HEK293T (cell line): ENCODE measurements around the gene CNTN2.

Experiments used
- CTCF ChIA-PET: fragments of 350-600 bp; formaldehyde crosslinking; extraction: SDS; loops from one replicate; lab custom pipeline; 2021; ENCODE audit warnings: antibody characterized with exemption, inconsistent platforms; lab: Yijun Ruan, JAX
- POLR2A ChIA-PET: fragments of 350-600 bp; formaldehyde crosslinking; extraction: SDS; loops from one replicate; lab custom pipeline; 2020; ENCODE audit warnings: antibody characterized with exemption, inconsistent platforms; lab: Yijun Ruan, JAX
- DNase-seq: peaks from one replicate; pipeline ENCODE4 v3.0.0; 2012; ENCODE audit warnings: mixed read lengths; ENCODE audit errors: extremely low spot score
- ARNT ChIP-seq: fragments of 450-650 bp; IDR thresholded peaks from 2 replicates; pipeline ENCODE4 v1.6.1; 2017; ENCODE audit warnings: mild to moderate bottlenecking
- BHLHE40 ChIP-seq: fragments of 450-650 bp; IDR thresholded peaks from 2 replicates; pipeline ENCODE4 v1.6.1; 2016; ENCODE audit warnings: mild to moderate bottlenecking, moderate library complexity, borderline replicate concordance
- CTBP1 ChIP-seq: fragments of 450-650 bp; IDR thresholded peaks from 2 replicates; pipeline ENCODE4 v1.6.1; 2016; ENCODE audit warnings: borderline replicate concordance
- ELF4 ChIP-seq: fragments of 450-650 bp; IDR thresholded peaks from 2 replicates; pipeline ENCODE4 v1.6.1; 2017; ENCODE audit warnings: antibody characterized with exemption
- FOXA1 ChIP-seq: fragments of 450-650 bp; IDR thresholded peaks from 2 replicates; pipeline ENCODE4 v1.6.1; 2016; ENCODE audit warnings: mild to moderate bottlenecking
- FOXK2 ChIP-seq: fragments of 450-650 bp; IDR thresholded peaks from 2 replicates; pipeline ENCODE4 v1.6.1; 2016; ENCODE audit warnings: mild to moderate bottlenecking
- FOXM1 ChIP-seq: fragments of 450-650 bp; IDR thresholded peaks from 2 replicates; pipeline ENCODE4 v1.6.1; 2017; ENCODE audit warnings: mild to moderate bottlenecking, borderline replicate concordance
- HDGF ChIP-seq: fragments of 450-650 bp; IDR thresholded peaks from 2 replicates; pipeline ENCODE4 v1.6.1; 2017; ENCODE audit warnings: antibody characterized with exemption, borderline replicate concordance
- L3MBTL2 ChIP-seq: fragments of 450-650 bp; conservative IDR thresholded peaks from 2 replicates; pipeline ENCODE4 v1.6.1; 2016; ENCODE audit warnings: mild to moderate bottlenecking
- LEF1 ChIP-seq: fragments of 450-650 bp; IDR thresholded peaks from 2 replicates; pipeline ENCODE4 v1.6.1; 2017; ENCODE audit warnings: mild to moderate bottlenecking, borderline replicate concordance
- NFRKB ChIP-seq: fragments of 450-650 bp; IDR thresholded peaks from 2 replicates; pipeline ENCODE4 v1.6.1; 2016; ENCODE audit warnings: mild to moderate bottlenecking, moderate library complexity
- PKNOX1 ChIP-seq: fragments of 450-650 bp; IDR thresholded peaks from 2 replicates; pipeline ENCODE4 v1.6.1; 2016
- SP1 ChIP-seq: fragments of 450-650 bp; IDR thresholded peaks from 2 replicates; pipeline ENCODE4 v1.6.1; 2017
- SUZ12 ChIP-seq: fragments of 450-650 bp; IDR thresholded peaks from 2 replicates; pipeline ENCODE4 v1.6.1; 2016; ENCODE audit warnings: mild to moderate bottlenecking
- TARDBP ChIP-seq: fragments of 450-650 bp; IDR thresholded peaks from 2 replicates; pipeline ENCODE4 v1.6.1; 2016
- ZNF384 ChIP-seq: fragments of 450-650 bp; IDR thresholded peaks from 2 replicates; pipeline ENCODE4 v1.6.1; 2016

CNTN2 gene

DNA sequence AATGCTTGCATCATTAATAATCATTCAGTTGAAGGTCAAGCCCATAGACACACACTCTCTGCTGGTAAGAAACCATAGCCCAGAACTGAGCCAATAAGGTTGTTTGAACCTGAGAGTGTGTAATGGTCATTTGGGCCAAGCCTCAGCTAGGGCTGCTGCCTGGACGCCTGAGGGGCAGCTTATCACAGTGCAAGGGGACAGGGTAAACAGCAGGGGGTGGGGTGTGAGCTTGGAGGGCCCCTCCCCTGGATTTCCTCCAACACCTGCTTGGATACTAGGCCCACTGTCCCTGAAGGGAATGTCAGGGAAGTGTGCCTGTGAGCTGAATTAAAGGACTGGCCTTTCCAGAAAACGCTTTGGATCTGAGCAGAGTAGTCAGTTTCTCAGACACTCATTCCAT, 24.6 kb upstream of the CNTN2 start:
- TF ChIP-seq FOXK2 (no peak), CTBP1 (no peak)
- ChIA-PET POLR2A (no interaction called here), CTCF (interaction anchor here (0.6 kb wide), 1 partner anchor 48 kb away, joined by 3 read pairs; no protein-coding TSS in a partner anchor)
- no peak for DNase-seq

DNA sequence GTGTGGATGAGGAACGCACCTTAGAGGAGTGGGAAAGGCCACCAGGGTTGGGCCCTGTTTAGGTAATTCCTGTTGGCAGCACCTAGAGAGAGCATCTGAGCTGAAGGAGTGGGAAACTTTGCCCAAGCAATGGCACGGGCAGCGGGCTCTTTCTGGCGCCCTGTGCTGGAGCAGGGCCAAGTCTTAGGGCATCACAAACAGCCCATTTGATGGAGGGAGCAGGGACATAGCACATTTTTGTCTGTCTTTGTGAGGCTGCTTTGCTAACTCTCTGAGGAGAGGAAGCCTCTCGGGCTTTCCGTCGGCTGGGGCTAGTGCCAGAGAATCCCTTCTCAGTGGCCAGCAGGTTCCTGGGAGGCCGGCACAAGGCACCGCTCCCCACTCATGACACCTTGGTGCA, 22.5 kb upstream of the CNTN2 start:
- ChIA-PET CTCF (no interaction called here), POLR2A (interaction anchor here (1.0 kb wide), 1 partner anchor 9 kb away, joined by 3 read pairs; no protein-coding TSS in a partner anchor)
- TF ChIP-seq ELF4, result no peak
- TF ChIP-seq FOXA1, result no peak
- TF ChIP-seq PKNOX1, result no peak
- no peak for TF ChIP-seq L3MBTL2
- no peak for TF ChIP-seq TARDBP
- no peak for TF ChIP-seq FOXK2
- TF ChIP-seq SP1, result no peak
- no peak for DNase-seq

DNA sequence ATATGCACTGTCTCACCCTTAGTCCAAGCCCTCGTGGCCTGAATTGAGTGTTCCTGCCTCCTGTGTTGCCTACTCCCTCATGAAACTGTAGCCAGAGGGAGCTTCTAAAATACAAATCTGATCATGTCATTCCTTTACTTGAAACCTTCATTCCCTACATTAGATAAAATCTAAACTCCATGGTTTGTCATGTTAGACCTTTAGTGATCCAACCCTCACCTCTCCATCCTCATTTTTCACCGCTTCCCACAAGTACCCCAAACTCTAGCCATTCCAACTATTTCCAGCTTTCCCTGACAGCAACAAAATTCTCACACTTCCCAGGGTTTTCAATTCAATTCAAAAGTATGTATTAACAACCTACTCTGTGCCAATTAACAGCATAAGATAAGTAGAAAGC, 18.3 kb upstream of the CNTN2 start:
- ChIA-PET POLR2A (no interaction called here), CTCF (no interaction called here)
- no peak for DNase-seq
- no peak for TF ChIP-seq SP1
- TF ChIP-seq LEF1, result no peak
- TF ChIP-seq NFRKB, result no peak
- TF ChIP-seq L3MBTL2, result no peak
- no peak for TF ChIP-seq TARDBP
- TF ChIP-seq HDGF, result no peak
- no peak for TF ChIP-seq ARNT
- no peak for TF ChIP-seq CTBP1
- no peak for TF ChIP-seq FOXM1
- TF ChIP-seq BHLHE40, result no peak
- no peak for TF ChIP-seq ELF4
- TF ChIP-seq FOXK2, result no peak
- no peak for TF ChIP-seq FOXA1
- TF ChIP-seq PKNOX1, result no peak
- TF ChIP-seq ZNF384, result no peak

- CTCF ChIA-PET, result no interaction called here
- POLR2A ChIA-PET, result no interaction called here
- TF ChIP-seq CTBP1, result no peak
- TF ChIP-seq ARNT, result no peak
- TF ChIP-seq L3MBTL2, result no peak
- no peak for TF ChIP-seq SUZ12
- no peak for DNase-seq
Measured at GRCh38 chr1:205025239-205025638, 17.8 kb upstream of the CNTN2 start.

DNA sequence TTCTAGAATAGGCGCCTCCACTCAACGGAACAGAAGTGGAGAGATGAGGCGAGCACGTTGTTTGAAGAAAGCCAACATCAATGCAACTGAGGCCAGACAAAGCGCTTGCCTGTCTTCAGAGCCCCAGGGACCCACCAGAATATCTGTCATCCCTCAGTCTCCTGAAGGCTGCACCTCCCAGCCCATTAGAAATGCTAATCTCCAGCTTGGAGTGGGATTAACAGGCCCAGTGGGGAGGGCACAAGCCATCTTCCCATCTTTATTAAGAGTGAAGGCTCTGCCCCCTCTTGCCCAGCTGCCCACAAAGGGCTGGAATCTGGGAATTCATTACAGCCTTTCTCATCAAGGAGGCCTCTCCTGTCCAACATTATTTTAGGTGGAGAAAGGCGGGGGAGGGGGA, 16.8 kb upstream of the CNTN2 start:
- ChIA-PET POLR2A (no interaction called here), CTCF (no interaction called here)
- no peak for DNase-seq
- TF ChIP-seq SUZ12, result no peak
- no peak for TF ChIP-seq FOXK2
- TF ChIP-seq TARDBP, result no peak
- TF ChIP-seq FOXA1, result no peak
- TF ChIP-seq HDGF, result no peak
- no peak for TF ChIP-seq L3MBTL2
- TF ChIP-seq PKNOX1, result no peak
- no peak for TF ChIP-seq ARNT
- TF ChIP-seq FOXM1, result no peak
- TF ChIP-seq NFRKB, result no peak
- TF ChIP-seq SP1, result no peak
- no peak for TF ChIP-seq CTBP1
- TF ChIP-seq ELF4, result no peak

- TF ChIP-seq FOXK2 (no peak), ELF4 (no peak), CTBP1 (no peak), PKNOX1 (no peak), BHLHE40 (no peak), TARDBP (no peak), HDGF (no peak), SUZ12 (no peak), L3MBTL2 (no peak), ZNF384 (no peak), FOXM1 (no peak), FOXA1 (no peak), NFRKB (no peak), SP1 (no peak), ARNT (no peak), LEF1 (no peak)
- CTCF ChIA-PET, result no interaction called here
- no peak for DNase-seq
- POLR2A ChIA-PET, result interaction anchor here (1.1 kb wide), 1 partner anchor 8 kb away, joined by 3 read pairs; no protein-coding TSS in a partner anchor
Measured at GRCh38 chr1:205028390-205028789, 14.6 kb upstream of the CNTN2 start.

DNA sequence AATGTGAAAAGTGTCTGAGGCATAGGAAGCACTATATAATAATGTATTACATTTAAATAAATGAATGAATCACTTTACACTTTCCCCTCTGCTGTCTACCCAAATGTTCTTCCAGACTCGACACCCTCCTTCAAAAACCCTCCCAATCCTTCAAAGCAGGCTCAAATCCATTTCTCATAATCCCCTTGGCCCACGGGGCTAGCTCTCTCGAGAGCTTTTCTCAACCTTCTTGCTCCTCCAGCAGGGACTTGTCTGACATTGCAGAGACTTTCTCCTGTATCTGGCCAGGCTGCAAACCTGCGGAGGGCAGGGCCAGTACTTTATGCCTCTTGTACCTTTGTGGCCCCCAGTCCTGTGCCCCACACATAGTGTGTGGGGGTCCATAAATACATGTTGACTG, 14.1 kb upstream of the CNTN2 start:
- POLR2A ChIA-PET, result interaction anchor here (1.1 kb wide), 1 partner anchor 8 kb away, joined by 3 read pairs; no protein-coding TSS in a partner anchor
- no peak for DNase-seq
- TF ChIP-seq ARNT (no peak), ZNF384 (no peak), FOXA1 (no peak), L3MBTL2 (no peak), SP1 (no peak), PKNOX1 (no peak), ELF4 (no peak), CTBP1 (no peak), FOXK2 (no peak), TARDBP (no peak), NFRKB (no peak)

More for the DNA sequence above, 14.1 kb upstream of the CNTN2 start:
- CTCF ChIA-PET, result no interaction called here
